Measurements from ENCODE around the gene TTC8. TPM values are rescaled to one million over a fixed set of nuclear protein-coding genes. Genes with fewer than 3 reads are reported as not detected.

The TTC8 gene
- total RNA-seq, 1 experiment from 2014 or later, result 25.7 TPM

DNA sequence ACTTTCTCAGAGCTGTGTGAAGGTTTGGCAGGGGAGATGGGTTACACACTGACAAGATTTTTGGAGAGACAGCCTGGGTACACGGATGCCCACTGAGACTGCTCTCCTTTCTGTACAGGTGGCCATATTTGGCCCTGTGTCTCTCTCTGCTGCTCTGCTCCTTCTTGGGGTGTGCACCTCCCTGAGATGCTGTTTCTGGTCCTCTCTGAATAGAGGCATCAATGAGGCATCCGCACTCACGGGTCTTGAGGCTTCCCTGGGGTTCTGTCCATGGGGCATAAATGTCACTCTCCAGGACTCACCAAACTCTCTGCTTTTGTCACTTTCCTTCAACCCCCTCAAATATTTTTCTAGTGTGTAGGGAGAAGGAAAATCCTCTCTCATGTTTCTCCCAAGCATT, 77.5 kb downstream of the TTC8 start:
- H3K27ac ChIP-seq, result no peak overlapping the region
- H3K4me3 ChIP-seq, result no peak overlapping the region
- no peaks in the 10 kb centered on the region for H3K4me1 ChIP-seq (replicated peaks)
- no peaks in the 10 kb centered on the region for H3K36me3 ChIP-seq
- no peaks in the 10 kb centered on the region; the same call in 1 of the 2 replicates for H3K9me3 ChIP-seq (replicated peaks)
- no peaks in the 10 kb centered on the region for H3K27me3 ChIP-seq (replicated peaks)
- DNase-seq (ENCODE audit: low read depth in 1 of 2, low spot score in 2 of 2), result no peak

DNA sequence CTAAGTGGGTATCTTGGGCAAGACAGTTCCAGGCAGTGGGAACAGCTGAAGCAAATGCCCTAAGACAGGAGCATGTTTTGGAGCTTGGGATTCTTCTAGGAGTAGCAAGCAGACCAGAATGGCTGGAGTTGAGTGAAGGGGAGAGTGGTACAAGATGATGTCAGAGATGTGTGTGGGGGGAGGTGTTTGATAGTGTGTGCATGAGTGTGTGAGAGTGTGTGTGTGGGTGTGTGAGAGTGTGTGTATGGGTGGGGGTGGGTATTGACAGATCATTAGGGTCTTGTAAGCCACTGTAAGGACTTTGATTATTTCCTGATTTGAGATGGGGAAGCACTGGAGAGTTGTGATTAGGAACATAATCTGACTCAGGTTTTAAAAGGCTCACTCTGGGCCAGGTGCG, 78.4 kb downstream of the TTC8 start:
- no peaks in the 10 kb centered on the region for H3K27me3 ChIP-seq (replicated peaks)
- no peak overlapping the region for H3K27ac ChIP-seq
- no peaks in the 10 kb centered on the region for H3K4me1 ChIP-seq (replicated peaks)
- H3K36me3 ChIP-seq, result no peaks in the 10 kb centered on the region
- no peaks in the 10 kb centered on the region; the same call in 1 of the 2 replicates for H3K9me3 ChIP-seq (replicated peaks)
- DNase-seq (ENCODE audit: low read depth in 1 of 2, low spot score in 2 of 2), result no peak
- H3K4me3 ChIP-seq, result no peak overlapping the region

DNA sequence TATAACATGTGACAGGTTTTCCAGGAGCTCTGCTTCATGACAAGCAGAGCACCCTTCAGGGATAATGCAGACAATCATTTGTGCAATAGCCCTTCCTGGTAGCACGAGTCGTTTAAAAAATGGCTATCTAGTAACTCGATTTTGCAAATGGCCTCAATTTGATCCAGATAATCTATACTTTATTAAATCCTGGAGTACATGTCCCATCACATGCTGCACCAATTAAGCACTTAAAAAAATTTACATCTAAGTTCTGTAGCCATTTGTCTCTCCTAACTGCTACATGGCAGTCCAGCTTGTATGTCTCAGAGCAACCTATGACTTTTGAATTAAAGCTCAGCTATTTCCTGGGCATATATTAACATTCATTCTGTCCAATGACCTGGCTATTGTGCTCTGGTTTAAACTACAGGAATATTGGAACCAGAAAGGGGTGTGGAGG, 79.8 kb downstream of the TTC8 start:
- Histone ChIP-seq H3K27me3 (replicated peaks) (no peaks in the 10 kb centered on the region), H3K36me3 (no peaks in the 10 kb centered on the region), H3K27ac (no peak overlapping the region), H3K4me3 (no peak overlapping the region), H3K4me1 (replicated peaks) (no peaks in the 10 kb centered on the region), H3K9me3 (replicated peaks) (no peaks in the 10 kb centered on the region; the same call in 1 of the 2 replicates)
- no peak for DNase-seq (ENCODE audit: low read depth in 1 of 2, low spot score in 2 of 2)

DNA sequence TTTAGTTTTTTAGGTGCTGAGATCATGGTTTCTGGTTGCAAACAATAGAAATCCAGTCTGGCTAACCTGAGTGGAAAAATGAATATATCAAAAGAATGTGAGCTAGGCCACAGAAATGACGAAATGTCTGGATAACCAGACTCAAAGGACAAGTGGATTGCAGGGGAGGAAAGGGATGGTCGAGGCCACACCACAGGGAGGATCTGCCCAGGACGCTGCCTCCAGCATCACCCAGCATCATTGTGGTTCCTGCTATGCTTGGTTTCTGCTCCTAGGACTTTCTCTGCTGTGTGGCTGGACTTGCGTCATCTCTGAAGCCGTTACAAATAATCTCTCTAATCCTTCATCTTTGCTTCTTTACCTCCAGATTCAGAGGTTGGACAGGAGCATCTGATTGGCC, 80.4 kb downstream of the TTC8 start:
- DNase-seq (ENCODE audit: low read depth in 1 of 2, low spot score in 2 of 2), result no peak
- Histone ChIP-seq H3K9me3 (replicated peaks) (no peaks in the 10 kb centered on the region; the same call in 1 of the 2 replicates), H3K27me3 (replicated peaks) (no peaks in the 10 kb centered on the region), H3K27ac (no peak overlapping the region), H3K4me3 (no peak overlapping the region), H3K36me3 (no peaks in the 10 kb centered on the region), H3K4me1 (replicated peaks) (no peaks in the 10 kb centered on the region)

DNA sequence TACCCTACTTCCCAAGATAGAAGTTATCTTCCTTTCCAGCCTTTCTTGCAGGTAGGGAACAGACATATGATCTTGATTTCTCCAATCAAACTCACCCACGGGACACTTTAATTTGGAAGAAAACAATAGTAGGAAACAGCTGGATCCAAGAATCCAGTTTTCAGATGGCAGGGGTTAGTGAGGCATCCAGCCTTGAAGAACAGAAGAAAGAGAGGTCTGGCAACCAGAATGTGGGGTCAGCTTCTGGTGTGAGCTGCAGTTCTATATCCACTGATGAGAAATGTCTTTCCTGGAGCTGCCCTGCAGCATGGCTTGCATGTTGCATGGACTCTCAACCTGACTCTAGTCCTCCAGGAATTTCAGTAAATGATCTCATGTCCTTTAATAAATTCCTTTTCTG, 83.8 kb downstream of the TTC8 start:
- no peak for DNase-seq (ENCODE audit: low read depth in 1 of 2, low spot score in 2 of 2)
- H3K27ac ChIP-seq, result no peak overlapping the region
- no peaks in the 10 kb centered on the region; the same call in 1 of the 2 replicates for H3K9me3 ChIP-seq (replicated peaks)
- no peak overlapping the region for H3K4me3 ChIP-seq
- no peaks in the 10 kb centered on the region for H3K27me3 ChIP-seq (replicated peaks)
- no peaks in the 10 kb centered on the region for H3K4me1 ChIP-seq (replicated peaks)
- H3K36me3 ChIP-seq, result no peaks in the 10 kb centered on the region

DNA sequence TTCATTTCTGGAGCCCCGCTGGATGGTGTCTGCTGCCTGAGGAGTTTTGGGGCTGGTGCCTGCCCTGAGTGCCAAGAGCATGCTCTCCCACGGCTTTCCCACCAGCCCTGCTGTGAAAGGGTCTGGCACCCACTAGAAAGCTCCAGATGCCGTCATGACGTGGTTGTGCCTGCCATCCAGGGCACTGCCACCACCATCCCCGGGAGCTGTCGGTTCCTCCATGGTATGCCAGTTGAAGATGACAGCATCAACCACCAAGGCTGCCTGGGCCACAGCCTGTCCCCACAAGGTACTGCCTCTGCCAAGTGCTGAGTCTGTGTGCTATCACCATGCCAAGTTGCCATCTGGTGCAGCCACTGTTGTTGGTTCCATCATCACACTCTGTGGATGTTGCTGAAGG, 85.9 kb downstream of the TTC8 start:
- no peak overlapping the region for H3K27ac ChIP-seq
- no peaks in the 10 kb centered on the region for H3K36me3 ChIP-seq
- H3K9me3 ChIP-seq (replicated peaks), result no peaks in the 10 kb centered on the region; the same call in 1 of the 2 replicates
- H3K27me3 ChIP-seq (replicated peaks), result no peaks in the 10 kb centered on the region
- no peak for DNase-seq (ENCODE audit: low read depth in 1 of 2, low spot score in 2 of 2)
- no peak overlapping the region for H3K4me3 ChIP-seq
- no peaks in the 10 kb centered on the region for H3K4me1 ChIP-seq (replicated peaks)

DNA sequence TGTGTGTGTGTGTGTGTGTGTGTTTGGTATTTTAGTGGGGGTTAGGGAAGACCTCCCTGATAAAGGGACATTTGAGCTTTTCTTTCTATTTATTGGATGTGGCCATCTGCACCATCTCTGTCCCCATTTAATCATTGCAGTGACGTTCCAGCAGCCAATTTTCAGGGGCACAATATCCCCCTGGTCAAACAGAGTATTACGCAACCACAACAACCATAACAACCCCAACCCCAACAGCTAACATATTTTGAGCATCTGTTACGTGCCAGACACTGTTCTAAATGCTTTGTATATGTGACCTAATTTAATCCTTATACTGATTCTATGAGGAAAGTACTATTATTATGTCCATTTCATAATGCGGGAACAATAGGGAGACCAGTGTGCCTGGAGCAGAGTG, 87.4 kb downstream of the TTC8 start:
- H3K4me3 ChIP-seq, result no peak overlapping the region
- no peak overlapping the region for H3K27ac ChIP-seq
- H3K9me3 ChIP-seq (replicated peaks), result no peaks in the 10 kb centered on the region
- no peaks in the 10 kb centered on the region for H3K36me3 ChIP-seq
- DNase-seq (ENCODE audit: low read depth in 1 of 2, low spot score in 2 of 2), result no peak
- H3K27me3 ChIP-seq (replicated peaks), result no peaks in the 10 kb centered on the region
- no peaks in the 10 kb centered on the region for H3K4me1 ChIP-seq (replicated peaks)

DNA sequence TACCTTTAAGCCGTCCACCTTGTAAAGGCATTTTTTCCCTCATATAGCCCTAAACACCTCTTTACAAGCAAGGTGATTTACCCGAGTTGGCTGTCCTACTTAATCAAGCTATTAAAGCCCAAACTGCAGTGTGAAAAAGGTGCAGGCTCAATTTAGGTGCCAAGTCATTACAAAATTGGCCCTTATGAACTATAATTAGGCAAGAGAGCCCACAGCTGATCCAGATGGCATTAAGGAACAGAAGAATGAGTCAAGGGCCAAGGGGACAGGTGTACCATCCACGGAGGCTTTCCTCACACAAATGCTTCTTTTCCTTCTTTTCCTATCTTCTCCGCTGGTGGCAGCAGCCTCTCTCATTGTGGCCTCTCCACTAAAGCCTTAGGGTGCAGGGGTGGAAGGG, 90.5 kb downstream of the TTC8 start:
- Histone ChIP-seq H3K4me1 (replicated peaks) (no peaks in the 10 kb centered on the region), H3K36me3 (no peaks in the 10 kb centered on the region), H3K27ac (no peak overlapping the region), H3K9me3 (replicated peaks) (no peaks in the 10 kb centered on the region), H3K27me3 (replicated peaks) (no peaks in the 10 kb centered on the region), H3K4me3 (no peak overlapping the region)
- no peak for DNase-seq (ENCODE audit: low read depth in 1 of 2, low spot score in 2 of 2)

DNA sequence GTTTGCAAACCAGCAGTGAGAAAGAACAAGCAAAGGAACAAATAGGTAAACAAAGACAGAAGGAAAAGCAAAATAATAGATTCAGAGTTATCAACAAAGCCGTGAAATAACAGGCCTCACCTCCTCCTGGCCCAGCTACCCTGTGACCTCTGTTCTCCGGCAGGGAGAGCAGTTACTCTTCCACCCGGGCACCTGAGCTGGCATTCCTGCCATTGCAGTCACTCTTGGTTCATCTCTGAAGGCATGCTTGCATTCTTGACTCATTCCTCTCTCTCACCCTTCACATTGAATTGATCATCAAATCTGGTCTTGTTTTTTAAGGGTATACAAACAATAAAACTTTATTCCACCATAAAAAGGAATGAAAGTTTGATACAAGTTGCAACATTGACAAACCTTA, 95.1 kb downstream of the TTC8 start:
- H3K9me3 ChIP-seq (replicated peaks), result no peaks in the 10 kb centered on the region
- H3K36me3 ChIP-seq, result no peaks in the 10 kb centered on the region
- no peak overlapping the region for H3K4me3 ChIP-seq
- H3K27ac ChIP-seq, result no peak overlapping the region
- no peaks in the 10 kb centered on the region for H3K4me1 ChIP-seq (replicated peaks)
- H3K27me3 ChIP-seq (replicated peaks), result no peaks in the 10 kb centered on the region
- no peak for DNase-seq (ENCODE audit: low read depth in 1 of 2, low spot score in 2 of 2)

Other genes with a start within 250 kb of the TTC8 start
- gene EML5, start 31.7 kb upstream of the TTC8 start, total RNA-seq (2014; rRNA removed; shearing (Covaris generic)), result 0.03 TPM in 1 of 2 replicates, not detected in the other